Astrocyte (in vitro differentiated cells and primary cell): Measurements from ENCODE around the gene IPO7. TPM values are rescaled to one million over a fixed set of nuclear protein-coding genes. Genes with fewer than 3 reads are reported as not detected.
"Not testable (repeated sequence)": the region's sequence is repeated elsewhere in the genome, so short reads cannot be mapped to it uniquely, and the experiment has no call there.

Source experiments
- DNase-seq: peaks from one replicate; pipeline ENCODE4 v3.0.0-alpha.2; 2010; ENCODE audit warnings: low read depth
- FAIRE-seq: peaks from 2 replicates; lab custom pipeline; 2011; peaks lifted over from hg19 to GRCh38; lab: Jason Lieb, UNC
- H2AFZ ChIP-seq: 2 replicates; pipeline ENCODE4 v1.6.0; 2012; ENCODE audit warnings: low read depth, low read length, inconsistent platforms
- H3K27ac ChIP-seq: 2 replicates; pipeline ENCODE4 v1.5.1; 2011; ENCODE audit warnings: low read depth, low read length, inconsistent platforms
- H3K27me3 ChIP-seq: 2 replicates; pipeline ENCODE4 v1.6.0; 2011; ENCODE audit warnings: low read length, inconsistent platforms; ENCODE audit not compliant: insufficient read depth
- H3K36me3 ChIP-seq: 2 replicates; pipeline ENCODE4 v1.5.1; 2011; ENCODE audit warnings: low read length, inconsistent platforms; ENCODE audit not compliant: insufficient read depth
- H3K4me1 ChIP-seq: 2 replicates; pipeline ENCODE4 v1.5.1; 2011; ENCODE audit warnings: low read length, inconsistent platforms; ENCODE audit not compliant: insufficient read depth
- H3K4me2 ChIP-seq: 2 replicates; pipeline ENCODE4 v1.6.0; 2012; ENCODE audit warnings: low read length, inconsistent platforms
- H3K4me3 ChIP-seq: 2 replicates; pipeline ENCODE4 v1.5.1; 2011; ENCODE audit warnings: low read depth, mild to moderate bottlenecking, low read length, inconsistent platforms; ENCODE audit not compliant: insufficient read depth
- H3K79me2 ChIP-seq: 2 replicates; pipeline ENCODE4 v1.6.0; 2012; ENCODE audit warnings: mild to moderate bottlenecking, low read length, inconsistent platforms; ENCODE audit not compliant: insufficient read depth
- H3K9ac ChIP-seq: 2 replicates; pipeline ENCODE4 v1.6.0; 2012; ENCODE audit warnings: mild to moderate bottlenecking, low read length, inconsistent platforms
- H3K9me3 ChIP-seq: 2 replicates; pipeline ENCODE4 v1.5.1; 2012; ENCODE audit warnings: low read depth, mild to moderate bottlenecking, low read length, inconsistent platforms; ENCODE audit not compliant: insufficient read depth
- H4K20me1 ChIP-seq: 2 replicates; pipeline ENCODE4 v1.6.0; 2012; ENCODE audit warnings: low read length, inconsistent platforms; ENCODE audit not compliant: insufficient read depth
- H3K27ac Mint-ChIP-seq: one replicate; pipeline ENCODE4 v1.8.0; 2021; ENCODE audit warnings: mild to moderate bottlenecking, mixed read lengths; ENCODE audit not compliant: unreplicated experiment
- H3K27me3 Mint-ChIP-seq: one replicate; pipeline ENCODE4 v1.8.0; 2021; ENCODE audit warnings: low read depth, mixed read lengths; ENCODE audit not compliant: unreplicated experiment
- H3K36me3 Mint-ChIP-seq: one replicate; pipeline ENCODE4 v1.8.0; 2021; ENCODE audit warnings: low read depth, mixed read lengths; ENCODE audit not compliant: unreplicated experiment
- H3K4me1 Mint-ChIP-seq: one replicate; pipeline ENCODE4 v1.8.0; 2021; ENCODE audit warnings: low read depth, mixed read lengths; ENCODE audit not compliant: unreplicated experiment
- H3K4me3 Mint-ChIP-seq: one replicate; pipeline ENCODE4 v1.8.0; 2021; ENCODE audit warnings: mild to moderate bottlenecking, moderate library complexity, mixed read lengths; ENCODE audit not compliant: unreplicated experiment
- H3K9me3 Mint-ChIP-seq: one replicate; pipeline ENCODE4 v1.8.0; 2021; ENCODE audit warnings: mild to moderate bottlenecking, mixed read lengths; ENCODE audit not compliant: unreplicated experiment
- CTCF ChIP-seq: IDR thresholded peaks from 2 replicates; pipeline ENCODE4 v1.5.1; 2011; ENCODE audit warnings: low read depth, mild to moderate bottlenecking, inconsistent platforms, low read length, moderate library complexity; ENCODE audit not compliant: insufficient read depth
- EZH2 ChIP-seq: IDR thresholded peaks from 2 replicates; pipeline ENCODE4 v1.6.1; 2012; ENCODE audit warnings: mild to moderate bottlenecking, low read length, inconsistent platforms; ENCODE audit not compliant: insufficient read depth
- total RNA-seq: library from RNA; stranded (reverse); gene quantifications from 2 replicates; pipeline ENCODE4 v1.2.1, GENCODE V29; 2021

The IPO7 gene
- total RNA-seq, 1 donor from 2014 or later, result 142 TPM

GRCh38 chr11:9399466-9399865 lies 15.0 kb downstream of the IPO7 start:
- H3K27ac ChIP-seq, result no peak overlapping the region
- Mint-ChIP-seq H3K36me3 (peaks cover 4% of the 10 kb centered on the region), H3K4me1 (peaks cover 26% of the 10 kb centered on the region), H3K9me3 (no peaks in the 10 kb centered on the region), H3K27ac (no peak overlapping the region), H3K4me3 (no peak overlapping the region), H3K27me3 (no peaks in the 10 kb centered on the region)
- H3K9ac ChIP-seq, result no peak overlapping the region
- no peak overlapping the region for H3K4me3 ChIP-seq
- no peak for FAIRE-seq
- DNase-seq, result peak; percentile 37
- H3K9me3 ChIP-seq, result no peaks in the 10 kb centered on the region
- H3K79me2 ChIP-seq, result peaks cover 99% of the 10 kb centered on the region
- no peaks in the 10 kb centered on the region for H3K4me1 ChIP-seq
- no peaks in the 10 kb centered on the region for H3K27me3 ChIP-seq
- no peak overlapping the region for H2AFZ ChIP-seq
- no peak for TF ChIP-seq EZH2
- TF ChIP-seq CTCF, result no peak
- peaks cover 6% of the 10 kb centered on the region for H3K36me3 ChIP-seq
- no peak overlapping the region for H3K4me2 ChIP-seq
- peaks cover 86% of the 10 kb centered on the region for H4K20me1 ChIP-seq

- not testable (repeated sequence) for H2AFZ ChIP-seq, FAIRE-seq, H3K9me3 ChIP-seq, H3K4me3 ChIP-seq, H3K36me3 Mint-ChIP-seq, H3K4me2 ChIP-seq, DNase-seq, H3K27ac ChIP-seq, H3K27ac Mint-ChIP-seq, H3K9ac ChIP-seq, H3K27me3 ChIP-seq, H3K27me3 Mint-ChIP-seq, H3K9me3 Mint-ChIP-seq, H3K4me3 Mint-ChIP-seq, H3K4me1 ChIP-seq
- H3K79me2 ChIP-seq, result peaks cover 99% of the 10 kb centered on the region
- H4K20me1 ChIP-seq, result peaks cover 77% of the 10 kb centered on the region
- H3K36me3 ChIP-seq, result peaks cover 15% of the 10 kb centered on the region
- peaks cover 20% of the 10 kb centered on the region for H3K4me1 Mint-ChIP-seq
These were observed 17.4 kb downstream of the IPO7 start for GRCh38 chr11:9401884-9402283.

- no peak overlapping the region for H3K27ac Mint-ChIP-seq
- no peak for TF ChIP-seq CTCF
- TF ChIP-seq EZH2, result no peak
- Histone ChIP-seq H3K9me3 (no peaks in the 10 kb centered on the region), H3K27me3 (no peaks in the 10 kb centered on the region), H3K79me2 (peaks cover 14% of the 10 kb centered on the region), H3K4me1 (no peaks in the 10 kb centered on the region), H2AFZ (no peak overlapping the region), H3K36me3 (peaks cover 71% of the 10 kb centered on the region), H3K27ac (no peak overlapping the region), H3K4me2 (no peak overlapping the region), H4K20me1 (peaks cover 6% of the 10 kb centered on the region), H3K4me3 (no peak overlapping the region), H3K9ac (no peak overlapping the region)
- FAIRE-seq (no peak), DNase-seq (no peak)
- no peaks in the 10 kb centered on the region for H3K4me1 Mint-ChIP-seq
- H3K4me3 Mint-ChIP-seq, result no peak overlapping the region
- H3K9me3 Mint-ChIP-seq, result no peaks in the 10 kb centered on the region
- peaks cover 11% of the 10 kb centered on the region for H3K36me3 Mint-ChIP-seq
- no peaks in the 10 kb centered on the region for H3K27me3 Mint-ChIP-seq
These were observed 44.3 kb downstream of the IPO7 start for GRCh38 chr11:9428706-9429105.
